Measurements from ENCODE around the gene PHACTR3.
"Not testable (repeated sequence)": the region's sequence is repeated elsewhere in the genome, so short reads cannot be mapped to it uniquely, and the experiment has no call there.

PHACTR3 gene

DNA sequence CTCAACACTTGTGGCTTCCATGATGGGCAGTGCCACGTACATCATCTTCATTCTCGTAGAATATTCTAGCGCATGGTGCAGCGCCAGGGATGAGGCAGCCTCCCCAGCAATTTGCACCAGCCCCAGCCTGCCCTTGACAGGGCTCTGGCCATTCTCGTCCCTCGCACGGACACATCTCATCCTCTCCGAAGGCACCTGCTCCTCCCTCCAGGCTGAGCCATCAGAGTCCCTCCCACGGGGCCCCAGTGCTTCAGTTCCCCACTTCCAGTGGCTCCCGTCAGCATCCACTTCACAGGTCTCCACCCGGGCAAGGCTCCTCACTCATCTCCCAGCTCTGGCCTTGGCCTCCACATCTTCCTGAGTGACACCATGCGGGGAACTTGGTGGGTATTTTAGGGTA is 13.3 kb upstream of the PHACTR3 start:
- no peak for DNase-seq

DNA sequence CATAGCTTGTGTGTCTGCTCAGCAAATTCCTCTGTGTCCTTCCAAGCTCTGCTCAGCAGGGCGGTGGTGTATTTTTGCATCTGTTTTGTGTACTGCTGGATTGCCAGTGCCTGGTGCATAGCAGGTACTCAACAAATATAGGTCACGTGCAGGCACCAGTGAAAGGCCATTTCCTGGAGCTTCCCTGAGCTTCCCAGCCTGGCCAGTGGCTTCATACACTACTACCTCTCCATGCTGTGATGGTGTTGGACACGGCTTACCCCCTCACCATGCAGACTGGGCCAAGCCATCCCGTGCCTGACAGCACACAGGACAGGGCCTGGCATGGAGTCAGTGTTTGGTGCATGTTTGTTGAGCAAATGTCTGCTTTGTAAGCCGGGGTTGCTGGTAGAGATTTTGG is 7.7 kb upstream of the PHACTR3 start:
- DNase-seq: no peak

DNA sequence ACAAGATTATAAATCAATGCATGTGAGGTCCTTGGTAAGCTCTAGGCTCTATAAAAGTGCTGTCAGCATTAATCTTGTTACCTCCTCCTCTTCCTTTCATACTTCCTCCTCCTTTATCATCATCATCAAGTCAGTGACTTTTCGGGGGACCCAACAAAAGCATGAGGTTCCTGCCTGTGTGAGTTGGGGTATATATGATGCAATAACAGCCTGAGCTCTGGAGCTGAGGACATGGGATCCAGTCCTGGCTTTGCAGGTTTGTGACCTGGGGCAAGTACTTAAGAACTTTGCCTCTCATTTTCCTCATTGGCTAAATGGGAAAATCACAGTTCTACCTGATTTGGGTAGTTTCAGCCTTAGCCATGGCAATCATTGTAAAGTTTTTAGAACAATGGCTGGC is 7.1 kb upstream of the PHACTR3 start:
- DNase-seq: no peak

DNA sequence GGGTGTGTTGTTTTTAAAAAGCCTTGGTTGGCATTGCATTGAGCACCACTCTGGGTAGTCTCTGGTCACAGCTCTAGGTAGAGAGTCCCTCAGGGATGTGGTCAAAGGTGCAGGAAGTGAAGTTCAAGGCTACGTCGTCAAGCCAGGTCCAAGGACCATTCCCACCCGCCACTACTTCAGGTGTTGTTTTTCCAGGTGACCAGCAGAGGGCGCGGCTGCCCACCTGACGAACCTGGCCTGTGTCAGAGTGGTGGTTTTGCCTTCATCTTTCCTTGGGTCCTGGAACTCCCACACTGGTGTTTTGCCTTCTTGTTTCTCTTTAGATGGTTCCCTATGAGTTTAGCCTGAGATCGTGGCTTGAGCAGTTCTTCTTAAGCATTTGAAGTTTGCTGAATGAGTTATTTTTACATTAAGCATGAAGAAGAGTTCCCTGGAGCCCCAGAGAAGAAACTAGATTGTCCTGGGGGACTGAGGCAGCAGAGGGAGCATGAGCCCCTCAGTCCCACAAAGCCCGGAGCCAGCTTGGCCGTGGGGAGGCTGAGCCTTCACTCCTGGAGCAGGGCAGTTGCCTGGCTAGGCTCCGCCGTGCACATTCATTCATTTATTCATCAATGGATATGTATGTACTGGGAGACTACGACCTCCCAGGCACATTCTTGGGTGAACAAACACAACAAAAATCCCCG is 5.6 kb upstream of the PHACTR3 start:
- DNase-seq: peak; percentile 25

DNA sequence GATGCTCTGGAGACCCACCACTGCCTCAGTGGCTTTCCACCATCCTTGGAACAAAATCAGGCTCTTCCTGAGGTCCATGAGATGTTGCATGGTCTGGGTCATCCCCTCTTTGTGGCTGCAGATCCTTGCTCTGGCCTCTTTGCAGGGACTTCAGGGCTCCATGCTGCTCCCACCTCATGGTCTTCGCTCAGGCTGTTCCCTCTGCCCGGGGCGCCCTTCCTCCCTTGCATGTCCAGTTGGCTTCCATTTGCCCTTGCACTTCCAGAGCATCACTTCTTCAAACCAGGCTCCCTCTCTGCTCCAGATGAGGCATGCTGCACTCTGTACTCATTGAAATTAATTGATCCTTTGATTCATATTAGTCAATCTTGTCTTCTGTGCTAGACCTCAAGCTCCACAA is 4.4 kb upstream of the PHACTR3 start:
- DNase-seq: no peak

DNA sequence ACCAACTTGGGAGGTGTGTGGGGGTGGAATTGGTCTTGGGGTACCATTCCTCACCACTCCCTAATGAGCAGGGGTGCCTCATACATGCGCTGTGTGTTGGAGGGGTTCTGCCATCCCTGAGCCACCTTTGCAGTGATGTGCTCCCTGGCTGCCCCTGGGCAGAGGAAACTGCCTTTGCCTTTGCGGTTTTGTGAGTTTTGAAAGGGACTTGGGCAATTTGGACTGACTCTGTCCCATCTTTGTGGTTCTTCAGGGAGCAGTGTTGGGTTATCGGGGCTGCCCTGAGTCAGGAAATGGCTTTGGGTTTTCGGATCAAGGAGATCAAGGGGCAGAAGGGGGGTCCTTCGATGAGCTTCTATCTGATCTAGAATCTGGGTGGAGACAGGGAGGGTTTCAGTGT is 3.9 kb upstream of the PHACTR3 start:
- DNase-seq: no peak

DNA sequence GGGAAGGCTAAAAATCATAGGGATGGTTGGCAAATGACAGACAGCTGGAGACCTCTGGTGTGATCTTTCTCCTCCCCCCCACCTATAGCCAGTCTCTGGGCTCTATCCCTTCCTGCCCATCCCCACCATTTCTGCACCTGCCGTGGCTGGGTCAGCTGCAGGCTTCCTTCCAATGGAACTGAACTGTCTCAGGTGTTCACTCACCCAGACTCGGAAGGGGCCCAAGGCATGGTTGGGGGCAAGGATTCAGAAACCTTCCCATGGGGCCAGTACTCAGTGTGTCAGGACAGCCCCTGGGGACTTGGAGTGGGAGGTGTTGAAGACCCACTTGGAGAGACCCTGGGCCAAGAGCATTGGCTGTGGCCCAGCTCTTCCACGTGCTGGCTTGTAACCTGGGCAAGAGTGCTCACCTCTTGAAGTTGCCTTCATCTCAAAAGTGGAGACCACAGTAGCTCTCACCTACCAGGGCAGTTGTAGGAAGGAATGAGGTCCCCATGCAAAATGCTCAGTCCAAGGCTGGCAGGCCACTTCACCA is 1.7 kb upstream of the PHACTR3 start:
- no peak for DNase-seq

DNA sequence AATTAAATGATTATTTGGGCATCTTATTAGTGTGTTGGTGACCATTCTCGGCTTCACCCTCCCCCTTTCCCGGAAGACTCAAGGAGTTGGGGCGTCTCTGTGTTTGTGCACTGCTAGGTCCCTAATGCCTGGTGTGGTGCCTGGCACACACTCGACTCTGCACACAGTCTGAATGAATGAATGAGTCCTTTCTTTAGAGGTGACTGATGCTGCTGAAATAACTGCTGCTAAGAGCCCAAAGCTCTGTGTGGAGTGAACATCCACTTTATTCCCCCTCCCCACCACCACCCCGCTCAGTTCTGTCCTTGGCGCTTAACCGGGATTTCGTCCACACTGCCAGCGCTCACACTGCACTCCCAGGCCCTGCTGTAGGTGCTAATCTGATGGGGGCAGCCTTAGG is 1.2 kb upstream of the PHACTR3 start:
- DNase-seq: no peak

DNA sequence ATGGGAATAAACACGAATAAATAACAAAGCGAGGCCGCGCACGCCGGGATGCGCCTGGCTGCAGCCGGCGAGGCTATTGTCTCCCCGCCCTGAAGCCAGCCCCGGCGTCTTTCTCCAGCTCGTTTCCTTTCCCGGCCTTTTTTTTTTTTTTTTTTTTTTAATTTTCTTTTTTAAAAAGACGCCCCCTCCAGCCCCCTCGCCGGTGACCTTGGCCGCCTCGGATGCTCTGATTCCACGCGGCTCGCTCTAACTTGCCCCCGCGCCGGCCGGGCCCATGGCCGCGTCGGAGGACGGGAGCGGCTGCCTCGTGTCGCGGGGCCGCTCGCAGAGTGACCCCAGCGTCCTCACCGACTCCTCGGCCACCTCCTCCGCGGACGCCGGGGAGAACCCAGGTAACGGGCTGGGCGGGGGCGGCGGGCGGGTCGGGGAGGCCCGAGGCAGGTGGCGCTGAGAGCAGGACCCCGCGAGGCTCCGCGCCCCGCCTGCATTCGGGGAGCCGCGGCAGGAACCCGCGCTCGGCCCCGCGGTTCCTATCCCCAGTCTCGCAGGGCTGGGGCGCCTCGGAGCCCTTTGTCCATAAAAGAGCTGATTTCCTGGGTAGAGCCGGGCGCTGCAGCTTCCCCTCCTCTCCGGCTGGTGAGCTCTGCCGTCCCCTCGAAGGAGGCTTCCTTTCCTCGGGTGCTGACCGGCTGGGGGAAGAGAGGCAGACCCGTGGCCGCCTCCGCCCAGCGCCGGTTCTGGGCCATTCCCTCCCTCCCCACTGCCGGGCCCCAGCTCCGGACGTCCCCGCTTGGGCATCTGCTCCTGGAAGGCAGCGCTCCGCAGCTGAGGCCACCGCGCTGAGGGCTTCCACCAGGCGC is 631 bp downstream of the PHACTR3 start:
- no peak for DNase-seq

DNA sequence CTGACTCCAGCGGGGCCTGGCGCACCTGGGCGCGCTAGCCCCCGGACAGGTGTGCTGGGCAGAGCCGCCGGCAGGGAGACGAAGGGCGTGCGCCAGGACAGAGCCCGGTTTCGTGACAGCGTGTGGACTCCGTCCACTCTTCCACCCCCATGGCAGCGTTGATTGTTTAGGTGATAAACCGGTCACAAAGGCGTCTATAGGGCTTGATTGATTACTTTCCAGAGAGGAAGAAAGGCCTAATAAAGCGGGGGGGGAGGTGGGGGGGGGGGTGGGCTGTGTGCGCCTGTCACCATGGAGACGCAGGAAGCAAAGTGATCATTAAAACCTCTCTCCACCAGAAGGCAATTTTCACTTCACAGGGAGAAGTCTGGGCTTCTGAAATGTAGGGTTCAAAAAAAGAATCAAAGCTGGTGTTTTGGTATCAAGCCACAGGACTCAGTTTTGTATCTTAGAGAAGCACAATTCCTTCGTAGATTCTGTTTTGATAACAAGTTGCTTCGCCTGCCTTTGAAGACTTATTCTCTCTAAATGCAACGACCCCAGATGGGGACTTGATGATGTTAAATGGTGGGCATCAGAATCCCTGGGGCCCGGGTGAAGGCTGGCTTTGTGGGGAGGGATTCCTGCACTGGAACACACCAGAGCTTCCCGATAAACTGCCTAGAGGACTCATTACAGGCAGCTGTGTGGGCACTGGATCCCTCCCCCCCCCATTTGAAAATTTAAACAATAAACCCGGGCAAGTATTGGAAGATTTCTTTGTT is 1.4 kb downstream of the PHACTR3 start:
- DNase-seq: no peak

DNA sequence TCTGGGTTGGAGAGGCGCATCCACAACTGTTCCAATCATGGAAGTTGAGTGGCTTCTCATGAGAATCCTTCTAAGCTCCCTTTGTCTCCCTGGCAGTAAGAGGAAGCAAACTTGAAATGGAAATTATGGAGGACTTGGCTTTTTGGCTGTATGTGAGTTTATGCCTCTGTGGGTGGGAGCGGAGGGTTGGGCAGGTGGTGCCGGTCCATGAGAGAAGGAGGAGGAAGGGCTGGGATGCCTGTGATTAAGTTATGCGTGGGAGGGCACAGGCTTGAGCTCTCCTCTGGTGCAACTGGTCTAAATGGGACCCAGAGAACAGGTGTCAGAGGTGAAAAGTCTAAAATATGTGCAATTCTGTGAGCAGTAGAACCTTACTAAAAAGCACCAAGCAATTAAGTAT is 2.2 kb downstream of the PHACTR3 start:
- DNase-seq: no peak

DNA sequence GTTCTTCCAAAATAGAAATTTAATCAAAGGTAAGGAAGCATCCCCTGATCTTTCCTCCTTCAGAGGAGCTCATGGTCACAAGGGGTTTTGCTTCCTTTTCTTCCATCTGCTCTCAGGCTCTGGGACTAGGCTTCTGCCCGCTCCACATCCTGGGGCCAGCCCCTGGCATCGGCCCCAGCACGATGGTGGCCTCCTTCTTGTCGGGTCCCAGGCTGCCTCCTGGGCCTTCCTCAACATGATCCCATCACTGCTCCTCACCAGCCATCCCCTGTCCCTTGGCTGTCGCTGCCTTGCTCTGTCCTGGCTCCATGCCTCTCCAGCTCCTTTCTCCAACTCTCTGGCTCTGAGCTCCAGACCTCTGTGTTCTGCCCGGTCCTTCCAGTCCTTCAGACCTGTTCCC is 4.1 kb downstream of the PHACTR3 start:
- DNase-seq: no peak

DNA sequence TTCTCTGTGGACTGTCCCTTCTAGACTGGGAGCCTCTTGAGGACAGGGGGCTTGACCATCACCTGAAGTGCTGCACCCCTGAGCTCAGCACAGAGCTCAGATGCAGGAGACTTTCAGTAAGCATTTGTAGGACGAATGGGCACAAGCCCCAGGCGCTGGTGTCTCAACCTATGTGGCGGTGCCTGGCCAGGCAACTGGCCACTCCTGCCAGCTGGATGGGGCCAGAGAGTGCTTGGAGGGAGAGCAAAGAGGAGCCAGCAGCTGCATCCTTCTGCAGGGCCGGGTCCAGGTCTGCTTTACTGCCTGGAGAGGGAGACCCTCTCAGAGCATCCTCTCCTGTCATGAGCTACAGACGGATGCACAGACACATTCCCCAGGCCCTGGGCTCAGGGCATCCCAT is 4.5 kb downstream of the PHACTR3 start:
- DNase-seq: no peak

DNA sequence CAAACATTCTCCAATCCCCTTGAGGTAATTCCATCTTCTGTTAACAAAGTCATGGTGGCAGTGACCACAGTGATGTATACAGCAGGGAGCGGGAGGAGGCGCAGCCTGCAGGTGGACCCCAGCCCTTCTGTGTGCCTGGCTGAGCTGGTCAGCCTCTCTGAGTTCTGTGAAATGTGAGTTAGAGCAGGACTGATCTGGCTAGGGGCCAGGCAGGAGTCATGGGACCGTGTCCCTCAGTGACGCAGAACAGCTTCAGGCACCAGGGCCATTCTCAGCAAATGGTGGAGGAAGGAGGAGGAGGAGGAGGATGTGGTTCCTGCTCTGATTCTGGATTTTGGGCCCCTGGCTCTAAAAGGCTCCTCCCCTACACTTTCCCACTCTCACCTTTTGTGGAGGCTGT is 6.9 kb downstream of the PHACTR3 start:
- no peak for DNase-seq

DNA sequence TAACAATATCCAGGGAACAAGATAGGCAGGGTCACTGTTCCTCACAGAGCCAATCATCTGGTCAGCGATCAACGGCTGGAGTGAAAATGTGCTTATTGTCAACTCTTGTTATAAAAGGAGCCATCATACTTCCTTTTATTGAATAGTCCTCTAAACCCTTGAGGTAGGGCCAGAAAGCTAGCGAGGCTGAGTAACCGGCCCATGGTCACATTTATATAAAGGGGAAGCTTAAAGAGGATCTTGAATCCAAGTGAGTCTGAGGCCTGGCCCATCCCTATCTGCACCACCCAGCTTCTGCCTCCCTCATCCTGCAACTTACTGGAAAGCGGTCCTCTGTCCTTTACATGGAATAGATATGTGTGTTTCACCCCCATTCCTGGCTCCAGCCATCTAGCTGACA is 9.5 kb downstream of the PHACTR3 start:
- DNase-seq: no peak

DNA sequence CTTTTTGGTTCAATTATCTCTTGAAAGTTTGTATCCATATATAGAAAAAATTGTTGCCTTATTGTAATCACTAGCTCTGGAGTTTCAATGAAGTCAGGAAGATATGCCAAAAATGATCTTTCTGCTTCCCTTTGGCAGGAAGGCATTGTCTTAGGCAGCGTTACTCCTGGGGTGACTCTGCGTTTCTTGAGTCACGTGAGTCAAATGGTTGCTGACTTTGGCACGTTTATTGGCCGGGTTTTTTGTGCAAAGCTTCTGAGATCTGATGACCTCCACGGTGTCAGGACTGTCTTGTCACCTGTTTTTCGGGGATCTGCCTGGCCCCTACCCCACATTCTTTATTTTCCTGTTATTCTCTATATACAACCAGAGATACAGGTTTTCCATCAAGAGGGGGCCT is 10.4 kb downstream of the PHACTR3 start:
- no peak for DNase-seq

DNA sequence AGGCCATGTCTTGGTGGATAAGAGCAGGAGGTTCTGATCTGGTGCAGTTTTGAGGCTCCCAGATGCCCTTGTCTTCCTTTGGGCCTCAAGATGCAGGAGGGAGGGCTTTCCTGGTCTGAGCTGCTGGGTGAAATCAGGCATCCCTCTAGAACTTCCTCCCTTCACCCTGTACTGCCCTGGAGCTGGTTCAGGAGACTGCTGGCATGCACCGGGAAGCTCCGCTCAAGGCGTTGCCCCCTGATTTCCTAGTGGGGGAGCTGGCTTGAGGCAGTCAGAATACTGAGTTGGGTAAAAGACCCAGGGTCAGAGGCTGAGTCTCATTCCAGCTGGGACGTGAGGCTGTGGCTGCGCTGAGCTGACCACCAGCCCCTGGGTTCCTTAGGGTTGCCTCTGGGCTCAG is 12.0 kb downstream of the PHACTR3 start:
- DNase-seq: no peak

DNA sequence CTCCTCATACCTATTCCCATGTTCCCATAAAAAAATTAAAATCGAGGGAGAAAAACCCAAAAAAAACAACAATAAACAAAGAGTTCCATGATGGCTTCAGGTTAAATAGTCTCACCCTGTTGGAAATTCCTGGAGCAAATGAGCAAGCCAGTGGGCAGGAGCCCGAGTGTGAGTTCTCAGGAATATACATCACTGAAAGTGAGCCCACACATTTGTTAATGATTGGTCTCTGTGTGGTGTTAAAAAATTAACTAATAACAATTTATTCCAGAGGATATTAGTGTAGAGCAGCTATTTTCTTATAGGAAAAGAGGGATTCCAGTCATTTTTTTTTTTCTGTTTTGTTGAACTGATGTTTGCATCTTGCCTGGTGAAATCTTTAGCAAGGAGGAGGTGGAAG is 12.9 kb downstream of the PHACTR3 start:
- no peak for DNase-seq

DNA sequence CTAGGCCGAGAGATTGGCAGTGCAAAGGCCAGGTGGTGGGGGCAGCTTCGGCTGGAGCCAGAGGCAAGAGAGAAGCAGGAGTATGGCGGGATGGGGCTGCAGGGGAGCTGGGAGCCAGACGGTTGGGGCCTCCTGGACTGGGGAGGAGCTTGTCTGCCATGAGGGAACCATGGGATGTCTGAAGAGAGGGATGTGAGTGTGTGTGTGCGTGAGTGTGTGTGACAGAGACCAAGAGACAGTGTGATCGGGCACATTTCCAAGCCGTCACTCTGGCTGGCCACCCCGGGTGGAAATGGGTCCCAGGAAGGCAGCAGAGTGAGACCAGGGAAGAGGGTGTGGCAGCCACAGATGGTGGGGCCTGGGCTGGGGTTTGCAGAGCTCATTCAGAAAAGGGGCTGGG is 13.8 kb downstream of the PHACTR3 start:
- DNase-seq: no peak

DNA sequence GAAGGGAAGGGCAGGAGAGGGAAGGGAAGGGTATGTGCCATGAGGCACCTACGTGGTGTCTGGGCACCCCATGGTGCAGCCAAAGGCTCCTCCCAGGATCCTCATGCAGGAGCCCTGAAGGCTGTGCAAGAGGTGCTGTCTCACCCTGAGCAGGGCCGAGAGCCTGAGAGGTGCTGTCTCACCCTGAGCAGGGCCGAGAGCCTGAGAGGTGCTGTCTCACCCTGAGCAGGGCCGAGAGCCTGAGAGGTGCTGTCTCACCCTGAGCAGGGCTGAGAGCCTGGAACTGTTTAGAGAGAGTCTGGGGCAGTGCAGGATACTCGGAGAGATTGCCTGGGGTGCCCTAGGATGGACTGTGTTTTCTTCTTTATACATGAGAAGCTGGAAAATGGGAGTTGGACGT is 14.2 kb downstream of the PHACTR3 start:
- not testable (repeated sequence) for DNase-seq

DNA sequence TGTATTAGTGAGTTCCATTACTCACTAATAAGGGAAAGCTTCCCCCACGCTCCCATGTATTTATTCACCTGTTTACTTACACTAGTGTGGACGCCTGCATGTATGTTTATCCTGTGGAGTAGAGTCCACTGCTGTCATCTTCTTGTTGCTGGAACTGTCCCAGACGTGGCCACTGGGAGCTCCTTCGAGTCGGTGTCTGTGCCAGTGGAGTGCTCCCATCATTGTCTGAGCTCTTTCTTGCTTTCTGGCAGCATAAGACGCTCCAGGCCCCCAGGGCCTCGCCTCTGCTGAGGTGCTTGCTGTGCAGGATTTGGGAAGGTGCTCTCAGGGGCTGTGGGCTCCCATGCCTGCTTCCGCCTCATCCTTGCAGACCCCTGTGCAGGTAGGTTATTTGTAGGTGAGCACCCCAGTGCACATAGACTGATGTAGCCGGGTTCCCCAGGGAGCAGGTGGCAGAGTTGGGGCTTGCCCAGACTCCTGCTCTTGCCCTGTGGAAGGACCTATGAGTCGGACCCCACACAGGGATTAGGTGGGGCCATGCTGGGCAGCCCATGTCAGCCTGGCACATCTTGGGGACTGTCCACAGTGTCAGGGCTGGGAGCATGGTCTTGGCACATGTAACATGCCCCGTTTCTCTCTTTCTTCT is 16.6 kb downstream of the PHACTR3 start:
- no peak for DNase-seq

DNA sequence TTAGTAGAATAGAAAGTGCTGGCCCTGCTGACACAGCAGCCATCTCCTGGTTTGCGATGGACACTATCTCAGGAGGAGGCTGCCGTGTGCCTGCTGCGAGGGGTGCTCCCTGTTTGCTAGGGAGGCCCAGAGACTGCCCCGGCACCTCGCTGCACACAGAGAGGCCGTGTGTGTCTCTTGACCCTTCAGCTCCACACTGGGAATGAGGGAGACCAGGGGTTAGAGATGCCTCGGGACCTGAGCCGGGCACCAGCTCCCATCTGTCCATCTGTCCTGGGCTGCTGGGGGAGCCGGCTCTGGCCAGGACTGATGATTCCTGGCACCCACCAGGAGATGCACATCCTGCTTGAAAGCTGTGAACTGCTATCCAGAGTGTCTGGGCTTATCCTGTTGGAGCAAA is 18.2 kb downstream of the PHACTR3 start:
- no peak for DNase-seq

DNA sequence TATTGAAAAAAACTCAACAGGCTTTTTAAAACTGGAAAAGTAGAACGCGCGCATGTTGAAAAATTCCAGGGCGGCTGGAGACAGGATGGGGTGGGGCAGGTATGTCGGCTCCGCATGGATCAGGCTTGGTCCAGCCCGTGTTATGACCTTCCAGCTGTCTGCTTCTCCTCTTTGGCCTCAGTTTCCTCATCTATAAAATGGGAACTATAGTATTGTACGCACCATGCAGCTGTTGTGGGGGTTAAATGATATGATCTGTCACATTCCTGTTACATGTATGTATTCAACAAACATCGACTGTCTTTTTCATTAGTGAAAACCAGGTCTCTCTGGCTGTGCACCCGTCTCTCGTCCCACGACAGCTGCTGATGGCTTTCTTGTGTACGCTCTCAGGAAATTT is 18.8 kb downstream of the PHACTR3 start:
- no peak for DNase-seq
